ENCODE results near the gene YBEY.
"Not testable (repeated sequence)": the region's sequence is repeated elsewhere in the genome, so short reads cannot be mapped to it uniquely, and the experiment has no call there.

GRCh38 chr21:46241577-46241976 lies 44.6 kb upstream of the YBEY start:
- TF ChIP-seq CTCF (IDR thresholded peaks at IDR 0.05; ENCODE audit: borderline replicate concordance, extremely low read depth, low read length, poor library complexity, severe bottlenecking); EZH2 (IDR thresholded peaks at IDR 0.05; ENCODE audit: borderline replicate concordance, low read depth, low read length, severe bottlenecking): not testable (repeated sequence)
